GM12878 (cell line): ENCODE measurements around the gene TMOD3. TPM values are rescaled to one million over a fixed set of nuclear protein-coding genes. Genes with fewer than 3 reads are reported as not detected.

Experiments used
- ATAC-seq: fragments of 200-7000 bp; cut with Tn5 transposase; 3 replicates; pipeline ENCODE4 v1.9.1; 2020; ENCODE audit warnings: mild to moderate bottlenecking, moderate library complexity
- BruUV-seq: library from RNA; stranded (reverse); fragments of 400-500 nt; replicated peaks from 2 replicates; lab custom pipeline; 2021; lab: Mats Ljungman, UMichigan
- CTCF ChIA-PET: fragments of 300-600 bp; sonication (Branson Sonifier 250); formaldehyde crosslinking; extraction: SDS; loops from one replicate; lab custom pipeline; 2021; ENCODE audit warnings: inconsistent platforms; lab: Yijun Ruan, JAX
- POLR2A ChIA-PET: fragments of 350-600 bp; formaldehyde crosslinking; extraction: SDS; loops from one replicate; lab custom pipeline; 2021; ENCODE audit warnings: inconsistent platforms; lab: Charles Lee
- RAD21 ChIA-PET: fragments of 300-600 bp; sonication (Branson Sonifier 250); formaldehyde crosslinking; loops from one replicate; lab custom pipeline; 2023; ENCODE audit warnings: antibody characterized with exemption; ENCODE audit not compliant: unreplicated experiment; lab: Charles Lee
- SMC1A ChIA-PET: fragments of 300-600 bp; sonication (Branson Sonifier 250); formaldehyde crosslinking; loops from one replicate; lab custom pipeline; 2023; ENCODE audit not compliant: unreplicated experiment, uncharacterized antibody; lab: Charles Lee
- DNase-seq: peaks from one replicate; pipeline ENCODE4 v3.0.0-alpha.2; 2011; ENCODE audit warnings: low read depth, low spot score
- FAIRE-seq: peaks from 3 replicates; lab custom pipeline; 2011; peaks lifted over from hg19 to GRCh38; lab: Jason Lieb, UNC
- H2AFZ ChIP-seq: 2 replicates; pipeline ENCODE4 v1.6.0; 2011; ENCODE audit warnings: low read depth, low read length, control low read depth; ENCODE audit not compliant: control insufficient read depth
- H3K27ac ChIP-seq: 2 replicates; pipeline ENCODE4 v1.5.1; 2011; ENCODE audit warnings: control low read depth; ENCODE audit not compliant: control insufficient read depth, insufficient read depth
- H3K27me3 ChIP-seq, 2 experiments: replicated peaks in 1 of 2; 2 replicates each; pipeline versions ENCODE4 v1.6.0 to v1.6.1; 2011; ENCODE audit warnings: low read length in 1 of 2; ENCODE audit not compliant: control insufficient read depth in 2 of 2, insufficient read depth in 2 of 2
- H3K36me3 ChIP-seq, 2 experiments: 2 replicates each; pipeline ENCODE4 v1.5.1; 2011; ENCODE audit warnings: low read length in 1 of 2; ENCODE audit not compliant: control insufficient read depth in 2 of 2, insufficient read depth in 2 of 2
- H3K4me1 ChIP-seq: 2 replicates; pipeline ENCODE4 v1.6.1; 2011; ENCODE audit warnings: mild to moderate bottlenecking, low read length, moderate library complexity, mixed read lengths; ENCODE audit not compliant: control insufficient read depth, insufficient read depth
- H3K4me2 ChIP-seq: 2 replicates; pipeline ENCODE4 v1.6.0; 2011; ENCODE audit warnings: control low read depth; ENCODE audit not compliant: control insufficient read depth, insufficient read depth
- H3K4me3 ChIP-seq: fragments of 200-600 bp; sonication (generic); 2 replicates; pipeline ENCODE4 v1.5.1; 2016
- H3K79me2 ChIP-seq: 2 replicates; pipeline ENCODE4 v1.6.0; 2011; ENCODE audit warnings: low read length; ENCODE audit not compliant: control insufficient read depth, insufficient read depth
- H3K9ac ChIP-seq: 2 replicates; pipeline ENCODE4 v1.8.0; 2011; ENCODE audit warnings: low read length, control low read depth, mixed read lengths; ENCODE audit not compliant: control insufficient read depth, insufficient read depth
- H3K9me3 ChIP-seq: replicated peaks from 3 replicates; pipeline ENCODE4 v1.5.1; 2011; ENCODE audit warnings: mild to moderate bottlenecking, low read length; ENCODE audit not compliant: control insufficient read depth, insufficient read depth
- H4K20me1 ChIP-seq: 2 replicates; pipeline ENCODE4 v1.6.0; 2011; ENCODE audit not compliant: control insufficient read depth, insufficient read depth
- BMI1 ChIP-seq: fragments of 450-650 bp; IDR thresholded peaks from 2 replicates; pipeline ENCODE4 v1.6.1; 2016; ENCODE audit warnings: mild to moderate bottlenecking, moderate library complexity, borderline replicate concordance
- CBFB ChIP-seq: IDR thresholded peaks from 2 replicates; pipeline ENCODE4 v1.6.1; 2016; ENCODE audit warnings: antibody characterized with exemption, low read depth
- CBX3 ChIP-seq: fragments of 200-600 bp; sonication (generic); IDR thresholded peaks from 2 replicates; pipeline ENCODE4 v1.6.1; 2016; ENCODE audit warnings: low read depth, borderline replicate concordance
- CBX5 ChIP-seq: sonication (generic); IDR thresholded peaks from 2 replicates; pipeline ENCODE4 v1.6.1; 2016; ENCODE audit warnings: low read depth, moderate library complexity, mild to moderate bottlenecking, inconsistent platforms
- HDAC6 ChIP-seq: fragments of 200-600 bp; sonication (generic); IDR thresholded peaks from one replicate; pipeline ENCODE4 v1.8.0; 2017; ENCODE audit warnings: antibody characterized with exemption; ENCODE audit not compliant: unreplicated experiment
- MTA2 ChIP-seq: fragments of 450-650 bp; IDR thresholded peaks from 2 replicates; pipeline ENCODE4 v1.6.1; 2016; ENCODE audit warnings: low read depth, mild to moderate bottlenecking, moderate library complexity
- POLR2AphosphoS2 ChIP-seq: IDR thresholded peaks from 2 replicates; pipeline ENCODE4 v1.6.1; 2011; ENCODE audit warnings: low read depth, mild to moderate bottlenecking, low read length, improper control_type of control experiment, moderate library complexity
- PRDM15 ChIP-seq: fragments of 450-650 bp; formaldehyde crosslinking; IDR thresholded peaks from 2 replicates; pipeline ENCODE4 v1.4.0; 2020; ENCODE audit warnings: mild to moderate bottlenecking, moderate library complexity
- RCOR1 ChIP-seq: conservative IDR thresholded peaks from 2 replicates; pipeline ENCODE4 v1.6.1; 2012; ENCODE audit warnings: low read depth, low read length, improper control_type of control experiment
- SUZ12 ChIP-seq: fragments of 200-600 bp; sonication (generic); IDR thresholded peaks from one replicate; pipeline ENCODE4 v1.6.1; 2018; ENCODE audit warnings: antibody characterized with exemption, mild to moderate bottlenecking; ENCODE audit not compliant: unreplicated experiment
- TAF1 ChIP-seq: IDR thresholded peaks from 2 replicates; pipeline ENCODE4 v1.6.1; 2011; ENCODE audit warnings: mild to moderate bottlenecking, low read depth, low read length, borderline replicate concordance
- TCF12 ChIP-seq: IDR thresholded peaks from 2 replicates; pipeline ENCODE4 v1.6.1; 2011; ENCODE audit warnings: low read depth, mild to moderate bottlenecking, low read length
- WRNIP1 ChIP-seq: IDR thresholded peaks from 2 replicates; pipeline ENCODE4 v1.6.1; 2011; ENCODE audit warnings: low read depth, low read length, improper control_type of control experiment, borderline replicate concordance
- ZNF384 ChIP-seq: IDR thresholded peaks from 2 replicates; pipeline ENCODE4 v1.6.1; 2012; ENCODE audit warnings: low read depth, mild to moderate bottlenecking, low read length, improper control_type of control experiment, borderline replicate concordance
- WGBS: methylation state at CpG from one replicate; pipeline ENCODE4 v1.1.6; 2016; ENCODE audit warnings: low lambda C conversion rate; ENCODE audit not compliant: insufficient replicate concordance, insufficient coverage; ENCODE audit errors: missing lambda C conversion rate; 5-methylcytosine and 5-hydroxymethylcytosine counted together
- in situ Hi-C: fragments of 300-500 bp; cut with MboI; formaldehyde crosslinking; loops from 9 replicates; pipeline ENCODE4 v1.14.3; 2018; ENCODE audit warnings: mixed read lengths
- intact Hi-C: fragments of 100-400 bp; cut with micrococcal nuclease; formaldehyde crosslinking; loops from one replicate; pipeline ENCODE4 v1.14.2; 2022; ENCODE audit not compliant: unreplicated experiment
- polyA plus RNA-seq, 11 experiments: library from polyadenylated mRNA; depleted of rRNA in 4 of 11; unstranded in 6 of 11; stranded (reverse) in 5 of 11; fragments of >200 nt; fragmentation: Nextera tagmentation in 4 of 11; fragmentation: Illumina TruSeq in 1 of 11; extraction: Ambion mirVana in 4 of 11; extraction: Trizol in 1 of 11; gene quantifications; 1 replicate in 1 of 11; 2 replicates in 10 of 11; pipeline versions ENCODE4 v1.2.1 to v1.2.3, GENCODE V29; 2011 to 2016; ENCODE audit warnings: inconsistent platforms in 2 of 11, missing spikeins in 2 of 11, low read depth in 1 of 11
- total RNA-seq, 4 experiments: library from RNA; depleted of rRNA in 3 of 4; stranded (reverse); fragments of >200 nt in 3 of 4; fragmentation: Illumina TruSeq in 1 of 4; extraction: Trizol in 1 of 4; gene quantifications; 2 replicates each; pipeline versions ENCODE4 v1.2.1 to v1.2.3, GENCODE V29; 2013 to 2021
- TF ChIP-seq, protein P1 (sequence below): IDR thresholded peaks from 2 replicates; pipeline ENCODE4 v1.6.1; 2011; ENCODE audit warnings: mild to moderate bottlenecking, low read depth, low read length, moderate library complexity; ENCODE audit not compliant: insufficient replicate concordance
- TF ChIP-seq, protein P2 (sequence below): fragments of 450-650 bp; IDR thresholded peaks from 2 replicates; pipeline ENCODE4 v1.6.1; 2018; ENCODE audit warnings: borderline replicate concordance, mild to moderate bottlenecking; ENCODE audit not compliant: partially characterized antibody

The TMOD3 gene
- total and polyA plus RNA-seq, 10 of the 15 experiments (the other 5 are each of a cell fraction or from before 2014, with no cell fraction given): 5.2 to 39.4 (median 22.5) TPM

DNA sequence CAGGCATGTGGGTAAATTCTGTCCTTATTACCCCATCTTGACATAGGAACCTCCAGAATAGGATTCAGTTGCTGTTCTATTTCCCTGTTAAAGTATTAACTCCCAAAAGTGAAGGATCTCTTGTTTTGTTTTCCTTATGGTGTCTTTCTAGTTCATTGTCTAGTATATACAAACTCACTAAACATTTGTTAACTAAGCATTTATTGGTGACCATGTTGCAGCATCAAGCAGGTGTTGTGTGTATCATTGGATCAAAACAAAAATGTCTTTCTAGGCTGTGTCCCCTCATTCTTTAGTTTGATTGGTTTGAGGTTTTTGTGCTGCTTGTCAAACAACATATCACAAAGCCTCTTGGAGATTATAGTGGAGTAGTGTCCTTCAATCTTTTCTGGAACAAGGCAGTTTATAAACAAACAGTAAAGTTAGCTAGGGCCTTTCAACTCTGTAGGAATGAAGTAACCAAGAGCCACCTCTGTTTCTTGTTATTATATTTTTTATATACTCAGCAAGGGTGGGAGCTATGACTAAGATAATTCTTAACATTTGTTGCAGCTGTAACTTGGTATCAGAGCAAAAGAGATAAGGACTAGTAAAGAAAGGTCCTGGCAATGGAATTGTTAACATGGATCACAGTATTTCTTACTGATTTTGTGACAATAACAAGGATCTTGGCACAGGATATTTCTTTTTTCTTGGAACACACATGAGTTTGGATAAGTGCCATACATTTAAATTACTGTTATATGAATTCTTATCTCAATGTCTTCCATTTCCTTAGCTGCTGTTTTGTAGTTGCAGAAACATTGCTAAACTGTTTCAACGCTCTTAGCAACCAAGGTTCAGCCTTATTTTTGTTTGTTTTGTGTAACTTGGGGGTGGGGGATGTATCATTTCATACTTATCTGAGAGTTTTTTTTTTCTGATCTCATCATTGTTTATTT lies 49.3 kb downstream of the TMOD3 start:
- BruUV-seq: no TSS peak
- no peak overlapping the region for H3K4me3 ChIP-seq
- H3K27me3 ChIP-seq: no peaks in the 10 kb centered on the region
- in situ Hi-C loops: no loop called here
- DNase-seq (no peak), ATAC-seq (no peak), FAIRE-seq (no peak)
- POLR2A ChIA-PET: no interaction called here
- SMC1A ChIA-PET: interaction anchor here (0.7 to 1.6 kb wide), 2 partner anchors 9 to 27 kb away, joined by 4 read pairs; no protein-coding TSS in a partner anchor
- no peaks in the 10 kb centered on the region for H3K9me3 ChIP-seq
- TF ChIP-seq BMI1 (no peak), CBX3 (no peak), HDAC6 (no peak), WRNIP1 (no peak), MTA2 (no peak), CBFB (no peak), SUZ12 (no peak), PRDM15 (CRISPR knock-in tag) (no peak), CBX5 (no peak), POLR2AphosphoS2 (no peak), TAF1 (no peak), RCOR1 (no peak), TCF12 (no peak), ZNF384 (no peak)
- TF ChIP-seq, protein P1, sequence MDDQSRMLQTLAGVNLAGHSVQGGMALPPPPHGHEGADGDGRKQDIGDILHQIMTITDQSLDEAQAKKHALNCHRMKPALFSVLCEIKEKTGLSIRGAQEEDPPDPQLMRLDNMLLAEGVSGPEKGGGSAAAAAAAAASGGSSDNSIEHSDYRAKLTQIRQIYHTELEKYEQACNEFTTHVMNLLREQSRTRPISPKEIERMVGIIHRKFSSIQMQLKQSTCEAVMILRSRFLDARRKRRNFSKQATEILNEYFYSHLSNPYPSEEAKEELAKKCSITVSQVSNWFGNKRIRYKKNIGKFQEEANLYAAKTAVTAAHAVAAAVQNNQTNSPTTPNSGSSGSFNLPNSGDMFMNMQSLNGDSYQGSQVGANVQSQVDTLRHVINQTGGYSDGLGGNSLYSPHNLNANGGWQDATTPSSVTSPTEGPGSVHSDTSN: no peak
- TF ChIP-seq, protein P2, sequence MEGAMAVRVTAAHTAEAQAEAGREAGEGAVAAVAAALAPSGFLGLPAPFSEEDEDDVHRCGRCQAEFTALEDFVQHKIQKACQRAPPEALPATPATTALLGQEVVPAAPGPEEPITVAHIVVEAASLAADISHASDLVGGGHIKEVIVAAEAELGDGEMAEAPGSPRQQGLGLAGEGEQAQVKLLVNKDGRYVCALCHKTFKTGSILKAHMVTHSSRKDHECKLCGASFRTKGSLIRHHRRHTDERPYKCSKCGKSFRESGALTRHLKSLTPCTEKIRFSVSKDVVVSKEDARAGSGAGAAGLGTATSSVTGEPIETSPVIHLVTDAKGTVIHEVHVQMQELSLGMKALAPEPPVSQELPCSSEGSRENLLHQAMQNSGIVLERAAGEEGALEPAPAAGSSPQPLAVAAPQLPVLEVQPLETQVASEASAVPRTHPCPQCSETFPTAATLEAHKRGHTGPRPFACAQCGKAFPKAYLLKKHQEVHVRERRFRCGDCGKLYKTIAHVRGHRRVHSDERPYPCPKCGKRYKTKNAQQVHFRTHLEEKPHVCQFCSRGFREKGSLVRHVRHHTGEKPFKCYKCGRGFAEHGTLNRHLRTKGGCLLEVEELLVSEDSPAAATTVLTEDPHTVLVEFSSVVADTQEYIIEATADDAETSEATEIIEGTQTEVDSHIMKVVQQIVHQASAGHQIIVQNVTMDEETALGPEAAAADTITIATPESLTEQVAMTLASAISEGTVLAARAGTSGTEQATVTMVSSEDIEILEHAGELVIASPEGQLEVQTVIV: no peak
- H3K4me1 ChIP-seq: no peaks in the 10 kb centered on the region
- H3K9ac ChIP-seq: no peak overlapping the region
- RAD21 ChIA-PET: no interaction called here
- no peak overlapping the region for H3K4me2 ChIP-seq
- CTCF ChIA-PET: interaction anchor here (0.7 to 2.9 kb wide), 3 partner anchors 9 to 11 kb away, joined by 3 to 20 read pairs (median 3); no protein-coding TSS in a partner anchor
- no peaks in the 10 kb centered on the region for H4K20me1 ChIP-seq
- intact Hi-C loops: no loop called here
- peaks cover 2 to 7% of the 10 kb centered on the region in 2 experiments for H3K36me3 ChIP-seq
- no peaks in the 10 kb centered on the region; the same call in 1 of the 2 replicates for H3K79me2 ChIP-seq
- H3K27ac ChIP-seq: no peak overlapping the region
- H2AFZ ChIP-seq: no peak overlapping the region
- 95% methylated on average over 1 of the region's 1 CpG for WGBS
